Measurements from ENCODE around the gene PRR5L. TPM values are rescaled to one million over a fixed set of nuclear protein-coding genes. Genes with fewer than 3 reads are reported as not detected.

Gene PRR5L
- total RNA-seq, 1 donor from 2014 or later: 14.7 TPM

DNA sequence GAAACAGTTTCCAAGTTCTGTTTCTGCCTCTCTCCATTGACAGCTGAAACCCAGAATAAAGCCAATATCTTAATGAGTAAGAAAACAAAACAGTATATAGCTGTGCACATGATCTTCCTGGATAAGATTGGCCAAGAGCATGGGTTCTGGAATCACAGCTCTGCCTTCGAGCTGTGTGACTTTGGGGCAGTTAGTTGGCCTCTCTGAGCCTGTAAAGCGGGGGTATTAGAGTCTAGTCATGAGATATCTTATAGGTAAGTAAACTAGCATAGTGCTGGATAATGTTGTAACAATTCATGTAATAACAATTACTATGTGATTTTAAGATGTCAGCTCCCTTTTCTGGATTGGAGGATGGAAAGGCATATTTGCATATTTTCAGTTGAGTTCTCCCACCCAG is 140.5 kb downstream of the PRR5L start:
- H3K9me3 Mint-ChIP-seq: no peaks in the 10 kb centered on the region

GRCh38 chr11:36437413-36437812 is 141.3 kb downstream of the PRR5L start:
- Mint-ChIP-seq H3K27ac (no peak overlapping the region), H3K4me1 (no peaks in the 10 kb centered on the region), H3K36me3 (peaks cover 29% of the 10 kb centered on the region), H3K9me3 (peaks cover 3% of the 10 kb centered on the region), H3K4me3 (no peak overlapping the region), H3K27me3 (ENCODE audit: insufficient read depth, low read depth) (peaks cover 3% of the 10 kb centered on the region)
- Histone ChIP-seq H3K4me2 (no peak overlapping the region), H4K20me1 (ENCODE audit: low read depth) (no peaks in the 10 kb centered on the region), H2AFZ (replicated peaks) (no peak overlapping the region), H3K27me3 (no peaks in the 10 kb centered on the region), H3K4me3 (no peak overlapping the region), H3K4me1 (no peaks in the 10 kb centered on the region), H3K9ac (no peak overlapping the region), H3K79me2 (ENCODE audit: low read depth) (no peaks in the 10 kb centered on the region), H3K27ac (no peak overlapping the region), H3F3A (ENCODE audit: low read depth) (no peaks in the 10 kb centered on the region), H3K36me3 (no peaks in the 10 kb centered on the region), H3K9me3 (ENCODE audit: low read depth) (no peaks in the 10 kb centered on the region)
- no peak for DNase-seq (ENCODE audit: low spot score)
- TF ChIP-seq, protein P1, sequence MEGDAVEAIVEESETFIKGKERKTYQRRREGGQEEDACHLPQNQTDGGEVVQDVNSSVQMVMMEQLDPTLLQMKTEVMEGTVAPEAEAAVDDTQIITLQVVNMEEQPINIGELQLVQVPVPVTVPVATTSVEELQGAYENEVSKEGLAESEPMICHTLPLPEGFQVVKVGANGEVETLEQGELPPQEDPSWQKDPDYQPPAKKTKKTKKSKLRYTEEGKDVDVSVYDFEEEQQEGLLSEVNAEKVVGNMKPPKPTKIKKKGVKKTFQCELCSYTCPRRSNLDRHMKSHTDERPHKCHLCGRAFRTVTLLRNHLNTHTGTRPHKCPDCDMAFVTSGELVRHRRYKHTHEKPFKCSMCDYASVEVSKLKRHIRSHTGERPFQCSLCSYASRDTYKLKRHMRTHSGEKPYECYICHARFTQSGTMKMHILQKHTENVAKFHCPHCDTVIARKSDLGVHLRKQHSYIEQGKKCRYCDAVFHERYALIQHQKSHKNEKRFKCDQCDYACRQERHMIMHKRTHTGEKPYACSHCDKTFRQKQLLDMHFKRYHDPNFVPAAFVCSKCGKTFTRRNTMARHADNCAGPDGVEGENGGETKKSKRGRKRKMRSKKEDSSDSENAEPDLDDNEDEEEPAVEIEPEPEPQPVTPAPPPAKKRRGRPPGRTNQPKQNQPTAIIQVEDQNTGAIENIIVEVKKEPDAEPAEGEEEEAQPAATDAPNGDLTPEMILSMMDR (IDR thresholded peaks at IDR 0.05): no peak
- TF ChIP-seq EZH2 (IDR thresholded peaks at IDR 0.05): no peak
- no peak for TF ChIP-seq EZH2phosphoT487 (IDR thresholded peaks at IDR 0.05)

More for the DNA sequence above, 140.5 kb downstream of the PRR5L start:
- Histone ChIP-seq H3K4me1 (no peaks in the 10 kb centered on the region), H3K9me3 (ENCODE audit: low read depth) (no peaks in the 10 kb centered on the region), H3K4me2 (no peak overlapping the region), H3K36me3 (no peaks in the 10 kb centered on the region), H2AFZ (replicated peaks) (no peak overlapping the region), H3K27ac (no peak overlapping the region), H3K79me2 (ENCODE audit: low read depth) (no peaks in the 10 kb centered on the region), H3K9ac (no peak overlapping the region), H3K27me3 (no peaks in the 10 kb centered on the region), H3F3A (ENCODE audit: low read depth) (no peaks in the 10 kb centered on the region), H4K20me1 (ENCODE audit: low read depth) (no peaks in the 10 kb centered on the region), H3K4me3 (no peak overlapping the region)
- Mint-ChIP-seq H3K27me3 (ENCODE audit: insufficient read depth, low read depth) (no peaks in the 10 kb centered on the region), H3K4me1 (peaks cover 2% of the 10 kb centered on the region), H3K36me3 (peaks cover 31% of the 10 kb centered on the region), H3K4me3 (no peak overlapping the region), H3K27ac (no peak overlapping the region)
- no peak for DNase-seq (ENCODE audit: low spot score)
- TF ChIP-seq, protein P1 (IDR thresholded peaks at IDR 0.05): no peak
- TF ChIP-seq EZH2phosphoT487 (IDR thresholded peaks at IDR 0.05) (no peak), EZH2 (IDR thresholded peaks at IDR 0.05) (no peak)

DNA sequence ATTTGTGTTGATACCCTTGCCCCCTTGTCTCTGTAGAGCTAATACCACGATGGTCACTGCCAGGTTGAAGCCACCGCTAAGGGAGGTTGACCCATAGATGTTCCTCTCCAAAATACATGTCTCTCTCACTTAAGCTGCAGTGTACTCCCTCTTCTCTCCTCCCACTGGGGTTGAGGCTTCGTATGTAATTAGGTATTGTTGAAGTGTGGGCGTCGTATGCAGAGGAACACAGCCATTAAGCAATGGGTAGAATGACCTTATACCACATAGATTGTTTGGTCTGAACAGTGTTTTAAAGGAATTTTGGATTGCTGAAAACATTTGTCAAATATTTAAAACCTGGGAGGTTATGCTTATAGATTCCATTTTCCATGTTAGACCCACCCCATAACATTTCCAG is 142.0 kb downstream of the PRR5L start:
- Histone ChIP-seq H3K27me3 (no peaks in the 10 kb centered on the region), H3F3A (ENCODE audit: low read depth) (no peaks in the 10 kb centered on the region), H3K4me3 (no peak overlapping the region), H4K20me1 (ENCODE audit: low read depth) (no peaks in the 10 kb centered on the region), H3K9ac (no peak overlapping the region), H3K27ac (no peak overlapping the region), H3K79me2 (ENCODE audit: low read depth) (no peaks in the 10 kb centered on the region), H3K36me3 (no peaks in the 10 kb centered on the region), H3K4me1 (no peaks in the 10 kb centered on the region), H3K4me2 (no peak overlapping the region), H3K9me3 (ENCODE audit: low read depth) (no peaks in the 10 kb centered on the region), H2AFZ (replicated peaks) (no peak overlapping the region)
- peaks cover 3% of the 10 kb centered on the region for H3K27me3 Mint-ChIP-seq (ENCODE audit: insufficient read depth, low read depth)
- peaks cover 3% of the 10 kb centered on the region for H3K9me3 Mint-ChIP-seq
- DNase-seq (ENCODE audit: low spot score): no peak
- no peaks in the 10 kb centered on the region for H3K4me1 Mint-ChIP-seq
- peaks cover 30% of the 10 kb centered on the region for H3K36me3 Mint-ChIP-seq
- H3K27ac Mint-ChIP-seq: no peak overlapping the region
- TF ChIP-seq EZH2phosphoT487 (IDR thresholded peaks at IDR 0.05) (no peak), EZH2 (IDR thresholded peaks at IDR 0.05) (no peak)
- TF ChIP-seq, protein P1 (IDR thresholded peaks at IDR 0.05): no peak
- no peak overlapping the region for H3K4me3 Mint-ChIP-seq

Measured in neural progenitor cell (in vitro differentiated cells).